DMS114 treated with DMSO at 0.1 percent for 48 hours (cell line): Measurements from ENCODE around the gene HHAT.
"Not testable (repeated sequence)": the region's sequence is repeated elsewhere in the genome, so short reads cannot be mapped to it uniquely, and the experiment has no call there.

Source experiments
- DNase-seq: peaks from one replicate; lab custom pipeline; 2025; ENCODE audit not compliant: unreplicated experiment; lab: John Stamatoyannopoulos, UW

The HHAT gene

GRCh38 chr1:210354305-210354704, 25.6 kb downstream of the HHAT start:
- DNase-seq = not testable (repeated sequence)

GRCh38 chr1:210358626-210359025, 29.9 kb downstream of the HHAT start:
- no peak for DNase-seq

- DNase-seq = no peak
Observed at GRCh38 chr1:210359255-210359654, 30.6 kb downstream of the HHAT start.

- peak; percentile 44 for DNase-seq
Observed at GRCh38 chr1:210360852-210361477, 32.3 kb downstream of the HHAT start.

- no peak for DNase-seq
Observed at GRCh38 chr1:210361665-210362064, 33.0 kb downstream of the HHAT start.

- no peak for DNase-seq
Observed at GRCh38 chr1:210362526-210362925, 33.8 kb downstream of the HHAT start.

GRCh38 chr1:210363119-210363518, 34.4 kb downstream of the HHAT start:
- no peak for DNase-seq

- DNase-seq = no peak
Observed at GRCh38 chr1:210364479-210364878, 35.8 kb downstream of the HHAT start.

- DNase-seq = no peak
Observed at GRCh38 chr1:210366767-210367166, 38.1 kb downstream of the HHAT start.

GRCh38 chr1:210367566-210367965, 38.9 kb downstream of the HHAT start:
- no peak for DNase-seq

- no peak for DNase-seq
Observed at GRCh38 chr1:210369425-210369824, 40.7 kb downstream of the HHAT start.

GRCh38 chr1:210371916-210372315, 43.2 kb downstream of the HHAT start:
- DNase-seq = no peak

- DNase-seq = no peak
Observed at GRCh38 chr1:210372491-210372890, 43.8 kb downstream of the HHAT start.

GRCh38 chr1:210372931-210373627, 44.4 kb downstream of the HHAT start:
- DNase-seq = no peak

- no peak for DNase-seq
Observed at GRCh38 chr1:210373628-210373877, 44.9 kb downstream of the HHAT start.

GRCh38 chr1:210373878-210374599, 45.3 kb downstream of the HHAT start:
- DNase-seq = peak; percentile 17

GRCh38 chr1:210374600-210374953, 45.9 kb downstream of the HHAT start:
- no peak for DNase-seq

- no peak for DNase-seq
Observed at GRCh38 chr1:210376836-210377372, 48.2 kb downstream of the HHAT start.

GRCh38 chr1:210377731-210378333, 49.1 kb downstream of the HHAT start:
- no peak for DNase-seq

GRCh38 chr1:210378736-210379135, 50.0 kb downstream of the HHAT start:
- DNase-seq = no peak

GRCh38 chr1:210381934-210382333, 53.2 kb downstream of the HHAT start:
- no peak for DNase-seq

GRCh38 chr1:210384625-210385024, 55.9 kb downstream of the HHAT start:
- DNase-seq = no peak
